Measurements from ENCODE around the gene TSHZ2.
"Not testable (repeated sequence)": the region's sequence is repeated elsewhere in the genome, so short reads cannot be mapped to it uniquely, and the experiment has no call there.

The TSHZ2 gene

DNA sequence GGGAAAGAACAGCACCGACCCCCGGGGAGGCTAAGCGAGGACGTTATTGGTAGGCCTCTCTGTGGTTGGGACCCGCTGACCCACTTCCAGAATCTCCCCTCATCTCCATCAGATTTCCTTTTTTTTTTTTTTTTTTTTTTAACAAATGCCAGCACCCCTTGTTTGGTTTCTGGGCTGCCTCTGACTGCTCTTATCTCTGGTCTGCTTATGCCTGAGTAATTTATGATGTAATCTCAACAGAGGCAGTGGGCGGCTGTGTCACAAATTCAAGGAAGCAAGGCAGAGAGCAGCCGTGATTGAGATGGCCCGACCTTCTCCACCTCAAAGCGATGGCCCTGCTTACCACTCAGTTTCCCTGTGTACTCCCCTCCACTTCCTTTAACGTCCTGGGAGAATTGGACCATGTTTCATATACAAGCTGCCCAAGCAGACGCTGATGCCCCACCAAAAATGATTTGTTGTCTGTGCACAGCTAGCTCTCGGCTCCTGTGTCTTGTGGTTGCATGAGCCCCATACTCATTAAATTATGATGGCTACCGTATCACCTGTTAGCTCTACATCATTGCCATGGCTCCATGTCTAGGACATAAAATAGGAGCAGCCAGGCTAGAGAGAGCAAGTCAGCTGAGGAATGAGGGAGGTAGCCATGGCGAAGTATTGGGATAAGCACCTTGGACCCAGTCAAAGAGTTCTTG lies 523.4 kb downstream of the TSHZ2 start:
- TF ChIP-seq, protein P1, sequence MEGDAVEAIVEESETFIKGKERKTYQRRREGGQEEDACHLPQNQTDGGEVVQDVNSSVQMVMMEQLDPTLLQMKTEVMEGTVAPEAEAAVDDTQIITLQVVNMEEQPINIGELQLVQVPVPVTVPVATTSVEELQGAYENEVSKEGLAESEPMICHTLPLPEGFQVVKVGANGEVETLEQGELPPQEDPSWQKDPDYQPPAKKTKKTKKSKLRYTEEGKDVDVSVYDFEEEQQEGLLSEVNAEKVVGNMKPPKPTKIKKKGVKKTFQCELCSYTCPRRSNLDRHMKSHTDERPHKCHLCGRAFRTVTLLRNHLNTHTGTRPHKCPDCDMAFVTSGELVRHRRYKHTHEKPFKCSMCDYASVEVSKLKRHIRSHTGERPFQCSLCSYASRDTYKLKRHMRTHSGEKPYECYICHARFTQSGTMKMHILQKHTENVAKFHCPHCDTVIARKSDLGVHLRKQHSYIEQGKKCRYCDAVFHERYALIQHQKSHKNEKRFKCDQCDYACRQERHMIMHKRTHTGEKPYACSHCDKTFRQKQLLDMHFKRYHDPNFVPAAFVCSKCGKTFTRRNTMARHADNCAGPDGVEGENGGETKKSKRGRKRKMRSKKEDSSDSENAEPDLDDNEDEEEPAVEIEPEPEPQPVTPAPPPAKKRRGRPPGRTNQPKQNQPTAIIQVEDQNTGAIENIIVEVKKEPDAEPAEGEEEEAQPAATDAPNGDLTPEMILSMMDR (IDR thresholded peaks at IDR 0.05; ENCODE audit: low read depth, low read length), result no peak
- no peak overlapping the region for H3K4me3 ChIP-seq (ENCODE audit: low read depth, low read length)
- DNase-seq (ENCODE audit: low read depth, low spot score), result no peak
- in situ Hi-C loops (cut with HindIII; ENCODE audit: low sequenced_read_pairs), result no loop called here

DNA sequence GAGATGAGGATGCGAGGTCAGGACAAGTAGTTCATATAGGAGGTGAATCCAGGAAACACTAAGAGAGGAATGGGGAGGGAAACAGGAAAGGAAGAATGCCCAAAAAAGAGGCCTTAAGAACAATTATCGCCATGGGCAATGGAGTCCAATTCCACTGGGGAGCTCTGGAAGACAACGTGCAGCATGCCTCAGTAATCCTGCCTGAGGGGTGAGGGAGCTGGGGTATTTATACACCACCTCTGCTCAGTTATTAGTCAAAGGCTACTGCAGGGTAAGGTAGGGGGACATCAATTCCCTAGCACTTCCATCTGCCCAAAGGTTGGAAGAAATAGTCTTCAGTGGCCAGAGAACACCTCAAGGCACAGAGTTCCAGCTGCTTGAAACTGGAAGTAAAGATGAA lies 525.1 kb downstream of the TSHZ2 start:
- DNase-seq (ENCODE audit: low read depth, low spot score), result no peak
- in situ Hi-C loops (cut with HindIII; ENCODE audit: low sequenced_read_pairs), result no loop called here
- no peak overlapping the region for H3K4me3 ChIP-seq (ENCODE audit: low read depth, low read length)

DNA sequence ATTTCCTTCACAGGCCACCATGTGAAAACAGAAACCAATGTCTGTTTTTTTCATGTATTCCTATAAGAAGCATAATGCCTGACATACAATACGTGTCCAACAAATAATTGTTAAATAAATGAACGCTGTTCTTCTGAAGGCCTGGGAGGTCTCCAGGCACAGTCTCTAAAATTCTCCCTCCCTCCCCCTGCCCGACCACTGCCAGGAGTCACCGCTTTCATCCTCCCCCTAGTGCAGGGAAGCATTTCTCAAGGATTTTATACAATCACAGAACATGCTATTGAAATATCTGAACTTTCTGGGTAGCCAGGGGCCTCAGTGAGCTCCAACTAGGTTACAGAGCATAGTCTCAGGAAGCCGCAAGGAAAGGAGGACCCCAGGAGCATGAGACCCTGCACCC lies 526.2 kb downstream of the TSHZ2 start:
- H3K4me3 ChIP-seq (ENCODE audit: low read depth, low read length), result no peak overlapping the region
- TF ChIP-seq, protein P1 (IDR thresholded peaks at IDR 0.05; ENCODE audit: low read depth, low read length), result no peak
- in situ Hi-C loops (cut with HindIII; ENCODE audit: low sequenced_read_pairs), result no loop called here
- DNase-seq (ENCODE audit: low read depth, low spot score), result no peak

More for the DNA sequence above, 525.1 kb downstream of the TSHZ2 start:
- TF ChIP-seq, protein P1 (IDR thresholded peaks at IDR 0.05; ENCODE audit: low read depth, low read length), result no peak

DNA sequence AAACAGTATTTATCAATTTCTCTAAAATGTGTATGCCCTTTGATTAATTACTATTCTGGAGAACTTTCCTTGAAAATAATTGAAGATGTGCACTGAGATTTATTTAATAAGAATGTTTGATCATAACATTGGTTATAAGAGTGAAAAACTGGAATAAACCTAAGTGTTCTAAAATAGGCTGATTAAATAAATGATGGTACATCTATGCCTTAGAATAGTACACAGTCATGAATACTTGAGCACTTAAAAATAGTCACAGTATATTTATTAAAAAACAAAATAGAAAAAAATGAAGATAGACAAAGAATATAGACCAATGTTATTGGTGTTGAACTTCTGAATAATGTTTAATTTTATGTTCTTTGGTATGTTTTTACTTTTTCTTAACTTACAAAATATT lies 528.5 kb downstream of the TSHZ2 start:
- H3K4me3 ChIP-seq (ENCODE audit: low read depth, low read length), result no peak overlapping the region
- in situ Hi-C loops (cut with HindIII; ENCODE audit: low sequenced_read_pairs), result no loop called here
- TF ChIP-seq, protein P1 (IDR thresholded peaks at IDR 0.05; ENCODE audit: low read depth, low read length), result no peak
- DNase-seq (ENCODE audit: low read depth, low spot score), result no peak

DNA sequence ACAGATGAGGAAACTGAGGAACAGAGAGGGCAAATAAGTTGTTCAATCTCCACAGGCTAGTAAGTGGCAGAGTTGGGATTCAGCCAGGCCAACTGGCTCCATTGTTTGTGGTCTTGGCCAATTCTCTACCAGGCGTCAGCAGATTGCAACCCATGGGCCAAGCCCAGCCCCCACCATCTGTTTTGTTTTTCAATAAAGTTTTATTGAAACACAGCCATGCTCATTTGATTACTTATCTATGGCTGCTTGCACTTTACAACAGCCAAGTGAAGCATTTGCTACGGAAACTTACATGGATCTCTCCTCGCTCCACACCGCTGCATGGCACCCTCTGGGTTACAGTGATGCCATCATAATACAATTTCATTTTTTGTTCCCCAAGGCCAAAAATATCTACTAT lies 530.7 kb downstream of the TSHZ2 start:
- DNase-seq (ENCODE audit: low read depth, low spot score), result no peak
- H3K4me3 ChIP-seq (ENCODE audit: low read depth, low read length), result no peak overlapping the region
- in situ Hi-C loops (cut with HindIII; ENCODE audit: low sequenced_read_pairs), result no loop called here
- TF ChIP-seq, protein P1 (IDR thresholded peaks at IDR 0.05; ENCODE audit: low read depth, low read length), result no peak

DNA sequence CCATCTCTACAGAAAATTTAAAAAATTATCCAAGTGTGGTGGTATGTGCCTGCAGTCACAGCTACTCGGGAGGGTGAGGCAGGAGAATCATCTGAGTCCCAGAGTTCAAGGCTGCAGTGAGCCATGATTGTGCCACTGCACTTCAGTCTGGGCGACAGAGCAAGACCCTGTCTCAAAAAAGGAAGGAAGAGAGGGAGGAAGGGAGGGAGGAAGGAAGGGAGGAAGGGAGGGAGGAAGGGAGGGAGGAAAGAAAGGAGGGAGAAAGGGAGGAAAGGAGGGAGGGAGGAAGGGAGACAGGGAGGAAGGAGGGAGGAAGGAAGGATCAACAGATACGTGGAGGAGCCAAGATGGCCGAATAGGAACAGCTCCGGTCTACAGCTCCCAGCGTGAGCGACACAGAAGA lies 531.4 kb downstream of the TSHZ2 start:
- no peak for DNase-seq (ENCODE audit: low read depth, low spot score)
- TF ChIP-seq, protein P1 (IDR thresholded peaks at IDR 0.05; ENCODE audit: low read depth, low read length), result no peak
- no peak overlapping the region for H3K4me3 ChIP-seq (ENCODE audit: low read depth, low read length)
- in situ Hi-C loops (cut with HindIII; ENCODE audit: low sequenced_read_pairs), result no loop called here

DNA sequence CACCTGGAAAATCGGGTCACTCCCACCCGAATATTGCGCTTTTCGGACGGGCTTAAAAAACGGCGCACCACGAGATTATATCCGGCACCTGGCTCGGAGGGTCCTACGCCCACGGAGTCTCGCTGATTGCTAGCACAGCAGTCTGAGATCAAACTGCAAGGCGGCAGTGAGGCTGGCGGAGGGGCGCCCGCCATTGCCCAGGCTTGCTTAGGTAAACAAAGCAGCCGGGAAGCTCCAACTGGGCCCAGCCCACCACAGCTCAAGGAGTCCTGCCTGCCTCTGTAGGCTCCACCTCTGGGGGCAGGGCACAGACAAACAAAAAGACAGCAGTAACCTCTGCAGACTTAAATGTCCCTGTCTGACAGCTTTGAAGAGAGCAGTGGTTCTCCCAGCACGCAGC lies 531.9 kb downstream of the TSHZ2 start:
- H3K4me3 ChIP-seq (ENCODE audit: low read depth, low read length); DNase-seq (ENCODE audit: low read depth, low spot score); in situ Hi-C loops (cut with HindIII; ENCODE audit: low sequenced_read_pairs): not testable (repeated sequence)
